HUDEP-2 (cell line): ENCODE data around the gene OSER1.
A peak's percentile ranks its signal among the peaks of the same experiment; 100 is the strongest.
"Not testable (repeated sequence)": the region's sequence is repeated elsewhere in the genome, so short reads cannot be mapped to it uniquely, and the experiment has no call there.

Experiments
- DNase-seq, 76 experiments: peaks; one replicate each; lab custom pipeline; 2025; ENCODE audit not compliant: unreplicated experiment in 76 of 76; lab: John Stamatoyannopoulos, UW

OSER1 gene

DNA sequence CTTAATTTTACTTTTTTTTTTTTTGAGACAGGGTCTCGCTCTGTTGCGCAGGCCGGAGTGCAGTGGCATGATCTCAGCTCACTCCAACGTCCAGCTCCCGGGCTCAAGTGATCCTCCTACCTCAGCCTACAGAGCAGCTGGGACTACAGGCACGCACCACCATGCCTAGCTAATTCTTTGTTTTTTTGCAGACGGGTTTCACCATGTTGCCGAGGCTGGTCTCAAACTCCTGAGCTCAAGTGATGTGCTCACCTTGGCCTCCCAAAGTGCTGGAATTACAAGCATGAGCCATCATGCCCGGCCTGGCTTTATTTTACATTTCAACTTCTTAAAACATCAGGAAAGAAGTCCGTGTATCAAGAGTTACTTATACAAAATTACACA, 5.7 kb downstream of the OSER1 start:
- no peak for DNase-seq

- DNase-seq, result peak in 2 of 76 experiments; percentile 13 to 21
These were observed 6.3 kb downstream of the OSER1 start for GRCh38 chr20:44204156-44204831.

DNA sequence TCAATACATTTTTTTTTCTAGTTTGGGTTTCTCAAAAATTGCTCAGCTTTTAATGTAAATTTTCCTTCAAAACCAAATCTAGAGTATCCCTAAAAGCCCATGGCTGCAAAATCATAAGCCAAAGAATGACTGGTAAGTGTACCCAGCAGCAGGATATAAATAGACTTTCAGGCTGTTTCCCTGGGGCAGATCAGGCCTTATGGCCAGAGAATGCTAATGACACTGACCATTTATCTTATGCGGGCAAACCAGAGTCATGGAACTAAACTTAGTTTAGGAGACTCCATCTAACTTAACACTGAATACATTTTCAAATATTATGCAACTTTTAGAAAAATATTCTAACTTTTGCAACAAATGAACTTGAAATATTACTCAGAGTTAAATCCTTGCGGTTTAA, 7.4 kb downstream of the OSER1 start:
- DNase-seq, result no peak

DNA sequence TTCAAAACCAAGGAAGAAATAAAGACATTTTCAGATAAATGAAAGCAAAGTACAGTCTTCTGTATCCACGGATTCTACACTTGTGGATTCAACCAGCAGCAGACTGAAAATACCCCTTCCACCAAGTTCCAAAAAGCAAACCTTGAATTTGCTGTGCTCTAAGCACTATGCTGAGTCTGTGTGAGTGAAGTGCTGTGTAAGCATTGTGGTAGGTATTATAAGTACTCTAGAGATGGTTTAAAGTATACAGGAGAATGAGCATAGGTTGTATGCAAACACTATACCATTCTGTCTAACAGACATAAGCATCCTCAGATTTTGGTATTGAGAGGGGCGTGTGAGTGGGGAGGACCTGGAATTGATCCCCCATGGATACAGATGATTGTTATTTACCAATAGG, 9.6 kb downstream of the OSER1 start:
- no peak for DNase-seq

DNA sequence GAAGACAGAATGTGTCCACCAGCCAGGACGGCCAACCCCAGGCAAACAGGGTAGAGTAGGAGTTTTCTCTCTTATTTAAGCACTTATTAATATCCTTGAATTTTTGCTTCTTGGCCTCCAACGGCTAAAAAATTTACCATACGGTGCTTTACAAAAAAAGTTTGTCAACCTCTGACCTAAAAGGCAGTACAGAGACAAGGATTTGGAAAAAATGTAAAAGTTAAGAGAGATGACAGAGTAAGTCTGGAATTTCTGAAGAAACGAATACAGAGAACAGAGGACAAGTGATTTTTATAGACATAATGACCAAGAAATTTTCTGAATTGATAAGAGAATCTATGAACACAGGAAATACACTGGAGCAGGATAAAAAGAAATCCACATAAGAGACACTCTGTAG, 10.2 kb downstream of the OSER1 start:
- DNase-seq, result no peak

- DNase-seq, result no peak
These were observed 10.7 kb downstream of the OSER1 start for GRCh38 chr20:44199877-44200276.

- no peak for DNase-seq
These were observed 11.7 kb downstream of the OSER1 start for GRCh38 chr20:44198872-44199271.

DNA sequence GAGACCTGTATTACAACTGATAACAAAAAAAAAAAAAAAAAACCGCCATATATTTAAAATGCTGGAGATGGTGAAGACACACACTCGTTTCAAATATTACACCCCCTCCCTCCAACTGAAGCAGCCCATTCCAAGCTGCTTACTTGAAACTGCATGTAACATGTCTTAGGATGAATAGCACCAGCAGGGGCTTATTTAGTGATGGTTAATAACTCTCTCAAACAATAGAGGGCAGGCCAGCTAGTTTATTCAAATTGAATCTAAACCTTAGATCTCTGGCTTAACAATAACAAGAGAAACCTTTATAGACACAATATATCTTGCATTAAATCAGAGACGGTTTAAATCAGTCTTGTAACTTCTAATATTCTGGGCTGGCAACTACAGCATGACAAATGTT, 14.3 kb downstream of the OSER1 start:
- no peak for DNase-seq

DNA sequence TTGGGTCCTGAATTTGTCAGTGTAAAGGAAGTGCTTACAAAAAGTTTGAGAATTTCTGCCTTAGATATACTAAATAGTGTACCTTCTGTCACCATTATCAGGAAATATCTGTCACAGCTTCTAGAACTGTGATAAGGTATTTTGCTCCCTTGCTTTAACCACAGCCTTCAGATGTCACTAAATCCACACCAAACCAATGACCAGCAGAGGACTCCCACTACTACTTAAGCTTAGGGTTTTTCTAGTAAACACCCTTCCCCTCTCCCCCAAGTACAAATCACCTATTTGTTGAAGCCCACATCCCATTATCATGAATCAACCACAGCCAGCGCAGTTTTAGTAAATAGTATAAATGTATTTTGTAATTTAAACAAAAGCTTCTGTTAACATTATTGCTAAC, 15.0 kb downstream of the OSER1 start:
- DNase-seq, result peak in 5 of 76 experiments; percentile 0 to 21 (median 12)

DNA sequence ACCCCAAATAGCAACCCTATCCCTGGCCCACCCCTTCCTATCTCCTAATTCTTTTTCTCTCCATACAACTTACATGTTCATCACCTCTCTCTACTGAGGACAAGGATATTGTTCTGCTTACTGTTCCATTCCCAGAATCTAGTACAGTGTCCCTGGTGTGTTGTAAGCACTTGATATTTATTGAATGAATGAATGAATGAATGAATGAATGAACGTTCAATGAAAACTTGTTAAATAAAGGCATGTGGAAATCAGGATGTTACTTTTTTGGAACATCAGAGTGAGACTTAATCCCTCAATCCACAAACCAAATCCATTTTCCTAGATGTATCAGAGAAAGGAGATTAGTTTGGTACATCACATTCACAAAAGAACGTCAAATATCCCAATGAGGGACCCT, 16.8 kb downstream of the OSER1 start:
- DNase-seq, result no peak

- DNase-seq, result not testable (repeated sequence)
These were observed 18.9 kb downstream of the OSER1 start for GRCh38 chr20:44191640-44192039.

DNA sequence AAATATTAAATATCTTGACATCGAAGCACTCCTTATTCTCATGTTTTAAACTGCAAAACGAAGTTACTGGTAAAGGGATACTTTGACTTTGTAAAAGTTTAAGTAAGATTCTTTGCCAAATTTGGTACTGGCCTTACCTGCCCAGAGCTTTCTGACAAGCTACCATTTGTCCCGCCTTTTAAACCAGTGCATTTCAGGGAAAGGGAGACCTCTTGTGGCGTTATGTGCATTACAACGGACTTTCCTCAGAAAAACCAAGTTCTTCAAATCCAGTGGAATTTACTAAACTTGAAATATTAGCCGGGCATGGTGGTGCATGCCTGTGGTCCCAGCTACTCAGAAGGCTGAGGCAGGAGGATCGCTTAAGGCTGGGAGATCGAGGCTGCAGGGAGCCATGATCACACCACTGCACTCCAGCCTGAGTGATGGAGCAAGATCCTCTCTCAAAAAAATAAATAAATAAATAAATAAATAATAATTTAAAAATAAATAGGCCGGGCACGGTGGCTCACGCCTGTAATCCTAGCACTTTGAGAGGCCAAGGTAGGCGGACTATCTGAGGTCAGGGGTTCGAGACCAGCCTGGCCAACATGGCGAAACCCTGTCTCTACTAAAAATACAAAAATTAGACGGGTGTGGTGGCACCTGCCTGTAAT, 20.2 kb downstream of the OSER1 start:
- peak in 30 of 76 experiments; percentile 2 to 55 (median 28) for DNase-seq

- DNase-seq, result no peak
These were observed 21.8 kb downstream of the OSER1 start for GRCh38 chr20:44188752-44189151.

DNA sequence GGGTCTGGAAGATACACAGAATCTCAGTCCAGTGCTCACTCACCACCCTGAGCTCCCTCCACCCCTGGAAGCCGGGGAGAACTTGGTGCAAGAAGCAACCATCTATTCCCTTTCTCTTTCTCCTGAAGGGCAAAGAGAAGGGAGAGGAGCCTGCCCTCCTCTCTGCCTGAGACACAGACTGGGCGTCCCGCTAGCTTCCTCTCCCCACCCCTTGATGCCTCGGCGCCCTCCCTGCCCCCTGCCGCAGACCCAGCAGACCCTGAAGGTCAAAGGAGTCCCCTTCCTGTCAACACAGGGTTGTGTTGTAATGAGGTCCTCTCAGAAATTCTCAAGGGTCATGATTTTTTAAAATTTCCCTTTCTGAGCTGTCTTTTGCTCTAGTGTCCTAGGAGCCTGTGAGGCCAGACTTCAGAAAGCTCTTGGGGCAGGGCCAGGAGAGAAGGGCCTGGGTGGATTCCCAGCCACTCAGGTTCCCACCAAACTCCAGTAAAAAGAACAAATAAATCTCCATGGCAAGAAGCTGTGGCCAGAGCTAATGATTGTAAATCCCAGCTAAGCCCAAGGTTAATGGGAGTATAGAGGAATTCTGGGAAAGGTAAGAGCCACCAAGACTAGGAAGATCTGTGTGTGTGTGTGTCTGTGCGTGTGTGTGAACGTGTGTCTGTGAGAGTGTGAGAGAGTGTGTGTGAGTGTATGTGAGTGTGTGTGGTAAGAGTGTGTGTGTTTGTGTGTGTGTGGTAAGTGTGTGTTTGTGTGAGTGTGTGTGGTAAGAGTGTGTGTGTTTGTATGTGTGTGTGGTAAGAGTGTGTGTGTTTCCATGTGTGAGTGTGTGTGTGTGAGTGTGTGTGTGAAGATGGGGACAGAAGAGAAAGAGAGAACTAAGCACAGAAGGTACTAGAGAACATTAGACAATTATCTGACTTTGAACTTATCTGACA, 22.5 kb downstream of the OSER1 start:
- no peak for DNase-seq

GRCh38 chr20:44187054-44187771, 23.4 kb downstream of the OSER1 start, which contains the start of gene JPH2:
Gene JPH2, minus strand, starts transcription at chr20:44187188. Its CDS starts 483 bp downstream, at chr20:44186705.
- DNase-seq, result no peak

- DNase-seq, result no peak
These were observed 23.9 kb downstream of the OSER1 start for GRCh38 chr20:44186674-44187053.

GRCh38 chr20:44186201-44186600, 24.4 kb downstream of the OSER1 start:
- DNase-seq, result no peak

GRCh38 chr20:44185574-44185973, 25.0 kb downstream of the OSER1 start:
- DNase-seq, result no peak

DNA sequence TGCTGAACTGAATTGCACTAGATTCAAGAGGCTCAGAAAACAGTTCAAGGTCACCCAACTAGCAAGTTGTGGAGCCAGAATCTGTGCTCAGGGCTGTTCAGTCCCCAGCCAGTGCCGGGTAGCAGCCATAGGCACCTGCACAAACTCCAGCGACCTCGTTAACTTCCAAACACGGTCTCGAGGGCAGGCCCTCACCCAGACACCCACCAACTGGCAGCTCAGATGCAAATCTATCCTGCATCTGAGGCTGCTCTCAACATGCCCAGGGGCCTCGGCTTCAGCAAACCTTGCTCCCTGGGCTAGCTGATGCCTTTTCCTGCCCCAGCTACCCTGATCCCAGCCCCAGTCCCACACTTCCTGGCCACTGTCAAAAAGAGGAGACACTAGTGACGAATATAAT, 27.3 kb downstream of the OSER1 start:
- no peak for DNase-seq

DNA sequence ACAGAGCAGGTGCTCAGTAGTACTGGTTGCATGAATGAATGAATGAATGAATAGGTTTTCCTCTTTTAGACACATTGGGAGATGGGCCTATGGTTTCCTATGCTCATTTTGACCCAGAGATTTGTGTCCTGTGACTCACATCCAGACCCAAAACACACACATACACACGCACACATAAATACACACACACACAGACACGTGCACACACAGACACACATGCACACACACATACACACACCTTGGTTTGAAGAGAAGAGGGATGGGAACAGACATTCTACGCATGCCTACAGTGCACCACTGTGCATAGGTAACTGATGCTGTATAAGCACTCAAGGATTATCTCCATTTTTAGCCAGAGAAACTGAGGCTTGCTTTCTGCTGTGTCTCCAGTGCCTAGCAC, 27.7 kb downstream of the OSER1 start:
- no peak for DNase-seq
